GM21576 (cell line): ENCODE results near the gene RTN4IP1.
"Not testable (repeated sequence)": the region's sequence is repeated elsewhere in the genome, so short reads cannot be mapped to it uniquely, and the experiment has no call there.

ENCODE experiments used
- ATAC-seq: cut with Tn5 transposase; IDR thresholded peaks from one replicate; pipeline ENCODE4 v1.9.1; 2021; ENCODE audit warnings: mild to moderate bottlenecking, moderate library complexity; ENCODE audit not compliant: unreplicated experiment

Gene RTN4IP1

DNA sequence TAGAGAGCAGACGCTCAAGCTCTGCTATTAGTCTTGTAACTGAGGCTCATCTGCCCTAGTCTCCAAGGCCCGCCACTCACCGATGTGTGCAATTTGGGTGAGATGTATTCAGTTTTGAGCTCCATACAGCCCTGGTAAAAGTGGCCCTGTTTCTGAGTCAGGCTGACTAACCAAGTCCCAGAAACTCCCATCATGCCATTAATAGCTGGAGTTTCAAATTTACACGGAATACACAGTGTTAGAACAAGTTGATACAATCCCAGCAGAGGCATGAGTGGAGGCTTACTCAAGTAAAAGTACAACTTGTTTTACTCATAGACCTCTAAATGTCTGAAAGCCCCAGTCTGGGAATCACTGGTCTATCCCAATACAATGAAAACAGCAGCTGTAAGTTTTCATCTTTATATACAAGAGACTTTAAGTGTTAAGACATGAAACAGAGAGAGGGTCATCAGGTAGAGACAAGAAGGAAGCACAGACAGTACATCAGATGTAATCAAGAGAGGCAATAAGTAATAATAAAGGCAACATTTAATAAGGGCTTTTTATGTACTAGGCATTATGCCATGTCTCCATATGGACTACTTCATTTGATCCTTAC, 42.4 kb downstream of the RTN4IP1 start:
- no peak for ATAC-seq

DNA sequence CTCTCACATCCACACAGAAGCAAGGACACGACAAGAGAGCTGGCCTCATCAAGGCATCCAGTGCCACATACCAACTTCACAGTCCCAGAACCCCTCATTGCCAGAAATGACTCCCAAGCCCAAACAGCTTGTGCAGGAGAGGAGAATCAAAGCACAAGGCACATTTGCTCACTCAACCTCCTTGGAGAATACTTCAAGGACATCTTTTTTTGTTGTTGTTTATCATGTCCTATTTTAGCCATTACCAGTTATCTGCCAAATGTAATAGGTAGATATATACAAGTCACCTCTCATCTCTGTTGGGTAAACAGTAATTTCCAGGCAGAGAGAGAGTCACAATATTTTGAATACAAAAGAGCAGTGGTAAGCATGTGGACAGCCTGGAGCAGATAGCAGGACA, 47.8 kb downstream of the RTN4IP1 start:
- ATAC-seq = no peak

DNA sequence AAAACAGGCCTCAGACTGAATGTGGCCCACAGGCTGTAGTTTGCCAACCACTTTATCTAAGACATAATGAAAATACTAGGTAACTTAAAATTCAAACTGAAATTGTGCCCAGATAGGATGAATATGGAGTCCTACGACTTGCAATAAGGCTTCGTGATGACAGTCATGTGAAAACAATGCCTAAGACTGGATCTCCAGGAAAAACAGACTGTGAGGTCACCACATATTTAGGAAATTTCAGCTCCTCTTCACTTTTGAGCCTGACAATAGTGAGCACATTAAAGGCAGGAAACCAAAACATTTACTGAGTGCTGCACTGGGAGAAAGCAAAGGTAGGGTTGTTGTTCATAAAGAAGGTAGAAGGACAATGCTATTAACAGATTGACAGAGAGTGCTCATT, 50.0 kb downstream of the RTN4IP1 start:
- no peak for ATAC-seq

DNA sequence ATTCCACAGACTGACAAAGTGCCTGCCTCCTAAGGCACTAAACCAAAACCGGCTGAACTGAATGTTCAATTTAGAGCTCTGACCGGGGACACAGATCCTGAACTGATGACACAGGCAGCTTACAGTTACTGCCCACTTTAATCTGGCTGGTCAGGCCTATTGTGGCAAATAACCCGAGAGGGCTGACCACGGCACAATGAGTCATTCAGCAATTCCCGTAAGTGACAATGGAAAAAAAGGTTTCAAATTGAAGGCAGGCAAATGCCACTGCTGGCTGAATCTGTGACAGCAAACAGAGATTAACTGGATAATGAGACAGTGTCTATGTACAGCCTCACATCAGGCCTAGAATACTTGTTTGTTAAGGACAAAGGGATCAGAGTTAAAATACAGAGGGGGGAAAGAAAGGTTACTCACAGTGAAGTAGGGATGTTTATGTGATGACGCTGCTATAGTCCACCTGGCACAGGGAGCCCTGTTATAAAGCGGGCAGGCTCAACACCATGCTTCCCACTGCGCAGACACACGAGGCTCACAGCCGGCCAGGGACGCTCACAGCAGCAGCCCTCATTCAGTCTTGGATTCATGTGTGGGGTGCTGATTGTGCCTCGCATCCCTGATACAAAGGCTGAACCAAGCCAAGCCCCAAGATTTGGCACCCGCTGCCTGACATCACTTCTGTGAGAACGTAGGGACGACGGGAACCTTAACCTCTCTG, 54.4 kb downstream of the RTN4IP1 start:
- no peak for ATAC-seq

DNA sequence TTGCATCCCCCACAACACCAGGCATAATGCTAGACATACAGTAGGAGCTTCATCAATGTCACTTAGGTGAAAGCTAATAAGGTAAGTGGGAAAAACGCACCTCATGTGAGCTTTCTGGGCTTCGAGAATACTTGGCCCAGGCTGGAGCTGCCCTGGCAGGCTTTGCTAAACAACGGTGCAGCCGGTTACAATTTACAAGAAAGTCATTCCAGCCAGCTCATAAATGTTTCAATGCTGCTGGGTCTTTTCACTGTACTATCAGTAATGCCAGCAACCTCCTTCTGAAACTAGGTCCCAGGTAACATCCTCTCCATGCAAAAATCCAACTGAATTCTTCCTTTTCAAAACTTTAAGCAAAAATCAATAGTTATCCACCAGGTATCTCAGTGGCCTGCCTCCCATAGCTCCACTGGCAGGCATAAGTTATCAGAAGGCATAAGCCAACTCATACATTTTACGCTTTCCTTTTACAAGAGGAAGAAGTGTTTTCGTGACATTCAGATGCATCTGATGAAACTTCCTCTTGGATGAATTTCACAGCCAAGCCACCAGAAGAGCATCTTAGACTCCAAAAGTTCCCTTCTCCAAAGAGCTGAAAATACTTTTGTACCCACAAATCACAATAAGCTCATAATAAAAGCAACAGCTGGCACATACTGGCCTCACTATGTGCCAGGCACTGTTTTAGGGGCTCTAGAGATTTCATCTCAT, 56.3 kb downstream of the RTN4IP1 start:
- ATAC-seq = no peak

DNA sequence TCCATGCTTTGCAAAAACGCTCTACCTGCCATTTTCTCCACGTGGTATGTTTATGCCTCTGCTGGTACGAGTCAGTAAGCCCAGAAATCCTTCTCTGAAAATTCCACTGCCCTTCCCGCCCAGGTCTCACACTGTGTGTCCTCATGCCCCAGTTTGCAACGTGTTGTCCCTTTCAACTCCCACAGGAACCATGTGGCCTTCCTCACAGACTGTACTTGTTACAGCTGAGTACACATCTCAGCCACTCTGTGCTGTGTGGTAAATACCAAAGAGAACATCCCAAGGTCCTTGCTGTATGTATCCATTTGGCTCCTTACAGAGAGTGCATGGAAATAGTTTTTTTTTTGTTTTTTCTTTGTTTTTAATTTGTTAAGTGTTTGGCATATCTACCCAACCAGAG, 56.9 kb downstream of the RTN4IP1 start:
- no peak for ATAC-seq

DNA sequence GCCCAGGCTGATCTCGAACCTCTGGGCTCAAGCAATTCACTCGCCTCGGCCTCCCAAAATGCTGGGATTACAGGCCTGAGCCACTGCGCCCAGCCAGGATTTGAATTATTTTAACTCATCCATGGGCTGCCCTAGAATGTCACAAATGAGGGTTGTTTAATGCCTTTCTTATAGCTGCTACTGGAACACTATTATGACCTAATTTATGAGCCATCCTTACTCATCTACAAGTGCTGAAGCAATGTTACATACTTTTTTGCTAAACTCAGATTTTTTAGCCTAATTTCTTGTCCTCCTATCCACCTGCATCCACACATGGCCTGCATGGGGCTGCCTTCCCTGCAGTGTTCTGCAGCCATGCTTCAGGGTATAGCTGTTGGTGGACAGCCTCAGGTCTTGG, 59.9 kb downstream of the RTN4IP1 start:
- ATAC-seq = no peak

DNA sequence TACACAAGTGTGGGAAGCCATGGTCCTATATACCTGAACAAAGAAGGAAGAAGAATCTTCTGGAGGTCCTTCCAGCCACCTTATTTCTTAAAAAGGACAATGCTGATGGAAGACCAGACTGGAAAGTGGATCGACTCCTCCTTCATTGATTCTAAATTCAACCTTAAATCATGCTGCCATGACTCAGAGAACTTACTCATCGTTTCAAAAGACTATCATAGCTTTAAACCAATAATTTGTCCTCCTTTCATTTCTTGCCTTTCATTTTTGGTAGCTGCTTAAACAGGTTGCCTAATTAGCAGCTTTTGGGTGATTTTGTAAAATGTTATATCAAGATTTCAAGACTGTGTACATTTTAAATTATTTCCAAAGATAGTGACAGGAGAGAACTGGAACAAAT, 60.8 kb downstream of the RTN4IP1 start:
- no peak for ATAC-seq

DNA sequence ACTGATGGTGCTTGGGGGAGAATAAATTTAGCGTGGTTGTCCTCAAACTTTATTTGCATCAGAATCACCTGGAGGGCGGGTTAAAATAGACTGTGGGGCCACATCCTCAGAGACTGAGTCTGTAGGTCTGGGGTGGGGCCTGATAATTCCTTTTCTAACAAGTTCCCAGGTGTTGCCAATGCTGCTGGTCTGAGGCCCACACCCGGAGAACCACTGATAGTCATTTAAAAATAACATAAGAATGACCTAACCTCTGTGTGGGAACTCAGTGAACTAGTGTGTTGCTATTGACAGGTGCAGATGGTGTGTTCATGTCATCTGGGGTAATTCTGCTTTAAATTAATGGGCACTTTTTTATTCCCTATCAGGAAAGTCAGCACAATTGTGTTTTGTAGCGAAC, 64.8 kb downstream of the RTN4IP1 start:
- no peak for ATAC-seq

DNA sequence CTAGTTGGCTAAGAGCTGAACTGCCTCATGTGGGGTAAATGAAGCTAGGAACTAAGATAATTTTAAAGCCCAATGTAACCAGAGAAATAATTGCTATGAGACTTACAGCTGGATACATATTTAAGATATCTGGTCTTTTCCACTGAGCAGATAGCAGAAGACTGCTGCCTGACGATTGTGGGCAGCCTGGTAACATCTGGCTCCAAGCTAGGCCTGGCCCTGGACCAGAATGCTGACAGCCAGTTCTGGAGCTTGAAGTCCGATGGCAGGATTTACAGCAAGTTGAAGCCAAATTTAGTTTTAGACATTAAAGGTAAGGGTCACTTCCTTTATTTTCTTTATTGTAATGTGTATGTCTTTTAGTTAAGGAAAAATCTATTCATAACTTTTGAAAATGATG, 65.7 kb downstream of the RTN4IP1 start:
- ATAC-seq = no peak

DNA sequence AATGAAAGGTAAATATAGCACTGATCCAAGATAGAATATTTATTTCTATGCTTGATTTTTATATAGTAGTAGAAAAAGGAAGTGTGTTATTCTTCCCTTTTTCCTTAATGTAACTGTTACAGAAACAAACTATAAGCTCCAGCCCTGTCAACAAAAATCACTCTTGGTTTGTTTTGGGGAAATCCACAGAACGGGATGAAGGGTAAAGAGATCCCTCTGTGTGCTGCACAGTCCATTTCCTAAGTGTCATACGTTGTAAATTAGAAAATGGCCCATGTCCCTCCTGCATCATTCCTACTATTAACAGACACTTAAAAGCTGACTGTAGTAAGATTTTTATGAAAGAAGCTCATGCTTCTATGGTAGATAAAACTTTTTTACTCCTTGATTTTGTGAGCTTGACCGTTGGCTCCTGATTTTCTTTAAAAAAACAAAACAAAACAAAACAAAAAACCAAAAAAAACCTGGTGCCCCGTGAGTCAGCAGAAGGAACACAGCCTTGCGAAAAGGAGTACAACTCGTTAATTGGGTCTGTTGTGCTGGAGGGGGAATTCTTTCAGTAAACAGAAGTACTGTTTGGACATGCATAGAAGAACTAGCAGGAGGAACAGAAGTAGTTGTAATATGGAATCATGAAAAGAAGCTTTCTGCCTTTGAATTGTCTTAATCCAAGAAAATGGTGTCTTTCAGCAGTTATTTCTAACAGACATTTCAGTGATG, 67.5 kb downstream of the RTN4IP1 start:
- ATAC-seq = no peak

DNA sequence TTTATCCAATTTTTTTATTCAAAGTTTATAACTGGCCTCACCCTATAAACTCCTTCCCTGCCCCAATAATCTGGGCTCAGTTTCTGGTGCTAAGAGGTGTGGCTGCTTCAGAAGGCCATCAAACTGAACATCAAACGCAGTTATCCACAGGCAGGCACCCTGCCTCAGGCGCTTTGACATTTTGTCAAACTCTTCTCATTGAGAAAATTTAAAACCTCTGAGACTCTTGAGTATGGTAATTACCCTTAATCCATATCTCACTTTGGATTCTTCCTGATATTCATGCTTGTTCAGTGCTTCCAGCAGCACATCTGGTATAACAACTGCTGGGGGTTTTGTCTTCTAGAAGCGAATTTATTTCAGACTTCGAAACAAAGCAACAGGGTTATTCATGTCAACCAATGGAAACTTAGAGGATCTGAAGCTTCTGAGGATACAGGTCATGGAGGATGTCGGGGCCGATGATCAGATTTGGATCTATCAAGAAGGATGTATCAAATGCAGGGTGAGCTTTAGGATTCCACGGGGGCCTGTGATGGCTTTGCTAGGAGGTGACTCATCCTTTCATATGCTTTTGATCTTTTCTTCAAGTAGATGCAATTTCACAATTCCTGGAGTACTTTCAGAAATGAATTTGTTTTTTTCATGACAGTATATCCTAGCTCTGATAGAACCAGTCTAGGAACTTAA, 68.2 kb downstream of the RTN4IP1 start:
- no peak for ATAC-seq

DNA sequence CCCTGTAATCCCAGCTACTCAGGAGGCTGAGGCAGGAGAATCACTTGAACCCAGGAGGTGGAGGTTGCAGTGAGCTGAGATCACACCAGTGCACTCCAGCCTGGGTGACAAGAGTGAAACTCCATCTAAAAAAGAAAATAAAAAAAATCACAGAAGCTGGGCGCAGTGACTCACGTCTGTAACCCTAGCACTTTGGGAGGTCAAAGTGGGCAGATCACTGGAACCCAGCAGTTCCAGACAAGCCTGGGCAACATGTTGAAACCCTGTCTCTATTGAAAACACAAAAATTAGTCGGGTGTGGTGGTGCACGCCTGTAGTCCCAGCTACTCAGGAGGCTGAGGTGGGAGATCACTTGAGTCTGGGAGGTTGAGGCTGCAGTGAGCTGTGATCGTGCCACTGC, 69.6 kb downstream of the RTN4IP1 start:
- not testable (repeated sequence) for ATAC-seq

DNA sequence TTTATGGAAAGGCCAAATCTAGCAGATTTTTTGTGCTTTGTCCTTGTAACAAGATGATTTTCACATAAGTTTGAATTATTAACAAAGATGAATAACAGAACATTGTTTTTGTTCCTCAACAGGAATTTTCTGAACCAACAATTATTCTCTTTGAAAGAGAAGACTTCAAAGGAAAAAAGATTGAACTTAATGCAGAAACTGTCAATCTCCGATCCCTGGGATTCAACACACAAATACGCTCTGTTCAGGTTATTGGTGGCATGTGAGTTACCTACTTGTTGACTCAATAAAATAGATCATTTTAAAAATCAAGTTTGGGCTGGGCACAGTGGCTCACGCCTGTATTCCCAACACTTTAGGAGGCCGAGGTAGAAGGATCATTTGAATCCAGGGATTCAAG, 70.9 kb downstream of the RTN4IP1 start:
- ATAC-seq = no peak

DNA sequence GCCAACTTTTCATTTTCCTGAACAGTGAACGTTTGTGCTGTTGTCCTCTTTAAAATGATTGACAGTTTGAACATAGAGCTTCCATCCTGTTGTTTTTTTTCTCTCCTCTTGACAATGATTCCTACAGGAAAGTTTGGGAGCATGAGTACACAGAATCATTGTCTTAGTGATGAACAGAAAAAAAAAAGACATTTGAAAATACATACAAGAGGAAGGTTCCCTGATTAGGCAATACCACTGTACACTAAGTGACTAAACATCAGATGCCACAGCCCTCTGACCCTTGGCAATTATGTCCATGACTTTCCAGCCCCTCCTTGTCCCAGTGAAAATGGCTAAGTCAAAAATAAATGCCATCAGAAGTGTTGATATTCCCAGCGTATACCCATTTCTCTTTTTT, 71.5 kb downstream of the RTN4IP1 start:
- no peak for ATAC-seq

DNA sequence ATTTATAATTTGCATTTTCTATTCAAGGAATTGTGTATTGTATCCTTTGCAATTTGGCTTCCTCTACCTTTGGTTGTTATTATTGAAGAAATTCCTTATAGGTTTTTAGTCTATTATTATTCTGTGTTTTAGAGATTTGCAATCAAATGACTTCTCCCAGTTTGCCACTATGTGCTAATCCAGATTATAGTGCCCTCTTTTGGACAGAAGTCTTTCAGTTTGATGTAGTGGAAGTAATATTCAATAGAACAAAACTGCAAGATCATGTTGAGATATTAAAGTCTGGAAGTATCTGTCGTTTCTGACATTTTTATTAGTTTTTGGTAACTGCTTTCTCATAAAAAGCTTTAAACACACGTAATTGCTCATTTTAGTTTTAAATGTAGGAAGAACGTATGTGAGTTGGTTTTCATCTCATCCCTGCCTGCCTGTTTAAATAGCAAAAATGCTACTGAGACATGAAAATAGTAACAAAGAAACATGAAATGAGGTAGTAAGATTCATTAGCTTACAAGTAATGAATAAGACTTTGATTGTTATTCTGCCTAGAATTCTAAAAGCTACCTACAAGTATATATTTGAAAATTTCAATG, 72.8 kb downstream of the RTN4IP1 start:
- ATAC-seq = no peak

DNA sequence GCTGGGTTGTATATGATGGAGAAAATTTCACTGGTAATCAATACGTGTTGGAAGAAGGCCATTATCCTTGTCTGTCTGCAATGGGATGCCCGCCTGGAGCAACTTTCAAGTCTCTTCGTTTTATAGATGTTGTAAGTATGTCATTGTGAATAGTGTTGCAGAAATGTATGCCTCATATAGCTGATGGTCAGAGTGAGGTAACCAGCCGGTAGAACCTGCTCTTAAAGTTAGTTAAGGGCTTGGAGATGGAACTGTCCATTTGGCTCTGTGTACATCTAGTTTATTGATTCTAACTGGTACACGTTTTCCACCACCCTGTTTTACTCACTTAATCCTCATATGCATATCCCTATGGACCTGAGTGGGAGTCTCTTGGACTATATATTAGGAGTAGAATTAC, 73.5 kb downstream of the RTN4IP1 start:
- no peak for ATAC-seq

DNA sequence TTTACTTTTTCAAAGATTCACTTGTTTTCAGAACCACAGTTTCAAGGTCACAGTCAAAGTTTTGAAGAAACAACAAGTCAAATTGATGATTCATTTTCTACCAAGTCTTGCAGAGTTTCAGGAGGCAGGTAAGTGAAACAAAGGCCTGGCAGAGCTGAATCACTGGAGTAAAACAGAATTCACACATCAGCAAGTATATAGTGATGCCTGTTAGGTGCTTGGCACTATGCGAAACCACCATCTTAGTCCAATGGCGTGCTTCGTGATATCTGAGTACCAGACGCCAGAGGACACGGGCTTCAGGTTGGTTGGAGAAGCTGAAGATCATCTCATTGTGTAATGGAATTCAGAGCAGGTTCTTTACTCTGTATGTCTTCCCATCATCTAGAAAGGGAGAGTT, 75.9 kb downstream of the RTN4IP1 start:
- no peak for ATAC-seq

DNA sequence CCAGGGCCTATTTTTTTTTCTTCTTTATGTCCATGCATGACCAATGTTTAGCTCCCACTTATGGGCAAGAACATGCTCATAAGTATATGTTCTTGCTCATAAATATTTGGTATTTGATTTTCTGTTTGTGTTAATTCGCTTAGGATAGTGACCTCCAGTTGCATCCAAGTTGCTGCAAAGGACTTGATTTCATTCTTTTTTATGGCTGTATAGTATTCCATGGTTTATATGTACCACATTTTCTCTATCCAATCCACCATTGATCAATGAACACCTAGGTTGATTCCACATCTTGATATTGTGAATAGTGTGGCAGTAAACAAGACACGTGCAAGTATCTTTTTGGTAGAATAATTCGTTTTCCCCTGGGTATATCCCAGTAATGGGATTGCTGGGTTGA, 78.1 kb downstream of the RTN4IP1 start:
- ATAC-seq = no peak

DNA sequence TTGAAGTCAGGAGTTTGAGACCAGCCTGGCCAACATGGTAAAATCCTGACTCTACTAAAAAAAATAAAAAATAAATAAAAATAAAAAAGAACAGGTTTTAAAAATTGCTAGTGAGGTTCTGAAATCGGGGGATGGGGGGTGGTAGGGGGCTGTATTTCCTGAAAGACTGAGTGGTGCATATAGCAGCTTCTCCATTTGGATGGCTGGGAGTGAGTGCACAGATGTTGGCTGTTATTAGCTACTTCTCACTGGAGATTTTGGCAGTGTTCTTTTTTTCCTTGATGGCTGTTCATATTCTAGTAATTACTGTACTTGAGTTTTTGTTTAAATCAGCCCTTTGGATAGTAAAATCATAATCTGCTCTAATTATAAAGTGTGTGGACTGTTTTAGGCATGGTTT, 79.8 kb downstream of the RTN4IP1 start:
- no peak for ATAC-seq
